PC-9 (cell line): Measurements from ENCODE around the gene IFNA17.

Experiments used
- EZH2 ChIP-seq: fragments of 200-600 bp; sonication (generic); IDR thresholded peaks from 2 replicates; pipeline ENCODE4 v1.8.0; 2017; ENCODE audit warnings: antibody characterized with exemption, low read depth
- TF ChIP-seq, protein P1 (sequence below): fragments of 200-600 bp; sonication (generic); conservative IDR thresholded peaks from 2 replicates; pipeline ENCODE4 v1.6.1; 2017; ENCODE audit warnings: mixed run types, antibody characterized with exemption, mild to moderate bottlenecking, moderate library complexity

DNA sequence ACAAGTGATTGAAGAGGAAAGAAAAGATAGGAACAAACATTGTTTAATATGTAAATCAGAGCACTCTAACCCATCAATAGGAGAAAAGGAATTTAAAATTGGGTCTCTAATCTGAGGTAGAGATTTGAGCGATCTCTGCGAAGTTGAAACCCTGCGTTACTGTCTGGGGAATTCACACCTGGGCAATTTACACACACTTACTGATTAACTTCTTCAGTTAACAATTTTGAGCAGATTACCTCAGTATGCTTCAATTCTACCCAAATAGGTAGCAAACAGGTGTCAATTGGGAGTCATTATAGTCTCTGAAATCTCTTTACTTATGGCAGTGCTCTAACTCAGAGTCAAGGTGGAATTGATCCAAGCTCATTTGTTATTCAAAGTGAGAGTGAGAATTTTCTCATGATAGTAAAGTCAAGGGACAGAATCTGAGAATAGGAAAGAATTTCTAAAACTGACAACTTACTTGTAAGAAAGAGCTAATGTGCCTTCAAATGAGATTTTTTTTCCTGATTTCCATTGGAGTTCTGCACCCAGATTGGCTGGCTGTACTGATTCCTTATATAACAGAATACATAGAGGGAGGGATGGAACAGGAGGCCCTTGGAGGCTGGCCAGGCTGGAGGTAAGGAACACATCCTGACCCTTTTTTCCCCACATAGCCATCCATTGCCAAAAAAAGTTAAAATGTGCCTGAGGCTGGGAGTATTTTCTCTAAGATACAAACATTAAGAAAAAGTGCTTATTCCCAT lies 38.9 kb upstream of the IFNA17 start:
- TF ChIP-seq, protein P1, sequence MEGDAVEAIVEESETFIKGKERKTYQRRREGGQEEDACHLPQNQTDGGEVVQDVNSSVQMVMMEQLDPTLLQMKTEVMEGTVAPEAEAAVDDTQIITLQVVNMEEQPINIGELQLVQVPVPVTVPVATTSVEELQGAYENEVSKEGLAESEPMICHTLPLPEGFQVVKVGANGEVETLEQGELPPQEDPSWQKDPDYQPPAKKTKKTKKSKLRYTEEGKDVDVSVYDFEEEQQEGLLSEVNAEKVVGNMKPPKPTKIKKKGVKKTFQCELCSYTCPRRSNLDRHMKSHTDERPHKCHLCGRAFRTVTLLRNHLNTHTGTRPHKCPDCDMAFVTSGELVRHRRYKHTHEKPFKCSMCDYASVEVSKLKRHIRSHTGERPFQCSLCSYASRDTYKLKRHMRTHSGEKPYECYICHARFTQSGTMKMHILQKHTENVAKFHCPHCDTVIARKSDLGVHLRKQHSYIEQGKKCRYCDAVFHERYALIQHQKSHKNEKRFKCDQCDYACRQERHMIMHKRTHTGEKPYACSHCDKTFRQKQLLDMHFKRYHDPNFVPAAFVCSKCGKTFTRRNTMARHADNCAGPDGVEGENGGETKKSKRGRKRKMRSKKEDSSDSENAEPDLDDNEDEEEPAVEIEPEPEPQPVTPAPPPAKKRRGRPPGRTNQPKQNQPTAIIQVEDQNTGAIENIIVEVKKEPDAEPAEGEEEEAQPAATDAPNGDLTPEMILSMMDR, result no peak
- no peak for TF ChIP-seq EZH2
